NCI-H2227 (cell line): Measurements from ENCODE around the gene RNF41.

ENCODE experiments used
- DNase-seq: peaks from one replicate; lab custom pipeline; 2025; ENCODE audit not compliant: unreplicated experiment; lab: John Stamatoyannopoulos, UW

The RNF41 gene

DNA sequence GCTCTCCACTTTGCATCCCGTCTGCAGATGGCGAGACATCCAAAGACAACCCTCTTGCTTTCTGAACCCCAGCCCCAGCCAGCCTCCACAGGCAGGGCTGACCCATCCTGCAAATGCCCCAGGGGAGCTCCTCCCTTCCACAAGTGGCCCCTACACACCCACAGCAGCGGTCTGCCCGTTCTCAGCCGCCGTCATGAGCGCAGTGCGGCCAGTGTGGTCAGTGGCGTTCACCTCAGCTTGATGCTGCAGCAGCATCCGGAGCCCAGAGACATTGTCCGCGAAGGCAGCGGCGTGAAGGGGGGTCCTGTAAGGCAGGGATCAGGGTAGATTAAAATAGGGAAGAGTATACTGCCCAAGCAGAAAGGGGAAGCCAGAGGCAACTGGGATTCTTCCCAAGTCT lies 22.8 kb upstream of the RNF41 start:
- no peak for DNase-seq

DNA sequence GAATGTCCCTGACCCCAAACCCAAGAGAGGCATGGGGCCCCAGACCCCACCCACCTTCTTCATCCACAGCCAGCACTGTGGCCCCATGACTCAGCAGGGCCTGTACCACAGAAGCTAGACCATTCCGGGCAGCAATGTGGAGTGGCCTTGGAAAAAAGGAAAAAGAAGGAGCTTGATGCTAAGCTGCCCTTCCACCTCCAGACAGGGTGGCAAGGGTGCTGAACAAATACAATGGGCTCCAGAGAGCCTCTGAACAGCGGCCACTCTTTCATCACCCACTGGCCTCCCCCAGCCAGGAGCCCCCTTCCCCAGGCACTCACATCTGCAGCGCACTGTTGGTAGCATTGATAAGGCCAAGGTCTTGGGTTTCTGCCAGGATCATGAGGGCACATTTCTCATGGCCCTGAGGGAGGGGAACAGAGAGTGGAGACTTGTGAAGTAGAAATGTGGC lies 22.0 kb upstream of the RNF41 start:
- no peak for DNase-seq

- DNase-seq = no peak
These were observed 21.3 kb upstream of the RNF41 start for GRCh38 chr12:56242986-56243385.

DNA sequence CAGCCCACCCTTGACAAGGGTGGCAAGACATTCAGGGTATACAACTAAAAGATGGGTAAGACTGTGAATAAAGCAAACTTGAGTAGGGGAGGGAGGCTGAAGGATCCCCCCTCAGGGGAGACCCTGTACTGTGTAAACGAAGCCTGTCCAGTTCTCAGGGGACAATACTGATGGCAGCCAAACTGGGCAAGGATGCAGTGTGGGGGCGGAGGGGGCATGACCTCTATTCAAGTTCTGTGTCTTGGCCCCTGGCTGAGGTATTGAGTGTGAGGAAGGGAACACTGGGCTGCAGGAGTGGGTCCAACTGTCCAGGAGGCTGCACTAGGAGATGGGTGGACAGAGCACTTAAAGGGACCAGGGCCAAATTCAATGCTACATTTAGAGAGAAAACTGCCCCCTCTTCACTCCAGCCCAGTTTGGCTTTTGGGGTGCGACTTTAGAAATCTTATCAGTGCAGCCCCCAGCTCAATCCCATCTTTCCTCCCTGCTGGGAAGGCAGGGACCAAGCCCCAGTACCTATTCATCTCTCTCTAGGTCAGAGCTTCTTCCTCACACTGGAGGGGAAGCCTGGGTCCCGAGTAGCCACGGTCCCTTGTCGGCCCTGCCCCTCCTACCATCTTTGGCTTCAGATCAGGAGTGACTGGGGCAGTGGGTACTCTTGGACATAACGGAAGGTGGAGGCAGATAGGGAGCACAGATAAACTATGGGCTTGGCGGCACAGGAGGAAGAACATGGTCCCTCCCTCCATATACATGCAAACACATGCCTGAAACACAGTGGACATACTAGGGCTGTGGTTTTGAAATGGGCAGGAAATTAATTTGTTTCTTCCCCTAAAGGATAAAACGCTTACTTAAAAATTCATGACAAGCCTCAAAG lies 19.9 kb upstream of the RNF41 start:
- DNase-seq = no peak

DNA sequence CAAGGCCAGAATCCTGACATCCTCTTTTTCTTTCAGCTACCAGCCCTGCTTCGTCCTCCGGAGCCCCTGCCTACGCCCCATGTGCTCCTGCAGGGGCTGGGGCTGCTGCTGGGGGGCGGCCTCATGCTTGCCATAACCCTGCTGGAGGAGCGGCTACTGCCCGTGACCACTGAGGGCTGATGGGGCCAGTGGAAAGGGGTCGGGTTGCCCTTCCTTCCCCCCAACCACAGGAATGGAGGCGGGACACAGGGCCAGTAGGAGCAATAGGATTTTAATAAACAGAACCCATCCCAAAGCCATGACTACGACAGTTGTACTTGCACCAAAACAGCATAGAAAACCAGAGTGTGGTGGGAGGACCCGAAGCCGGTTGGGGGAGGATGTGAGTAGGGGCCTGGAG lies 15.8 kb upstream of the RNF41 start:
- DNase-seq = no peak

DNA sequence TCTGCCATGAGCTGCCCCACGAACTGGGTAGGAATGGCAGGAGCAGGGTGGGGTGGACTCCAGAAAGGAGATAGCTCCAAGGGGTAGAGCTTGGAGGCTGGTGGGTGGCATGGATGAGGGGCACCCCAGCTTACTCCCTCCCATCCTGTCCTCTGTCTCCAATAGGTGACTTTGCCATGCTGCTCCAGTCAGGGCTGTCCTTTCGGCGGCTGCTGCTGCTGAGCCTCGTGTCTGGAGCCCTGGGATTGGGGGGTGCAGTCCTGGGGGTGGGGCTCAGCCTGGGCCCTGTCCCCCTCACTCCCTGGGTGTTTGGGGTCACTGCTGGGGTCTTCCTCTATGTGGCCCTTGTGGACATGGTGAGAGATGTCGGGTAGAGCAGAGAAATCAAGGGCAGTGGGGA lies 15.3 kb upstream of the RNF41 start:
- DNase-seq = no peak

DNA sequence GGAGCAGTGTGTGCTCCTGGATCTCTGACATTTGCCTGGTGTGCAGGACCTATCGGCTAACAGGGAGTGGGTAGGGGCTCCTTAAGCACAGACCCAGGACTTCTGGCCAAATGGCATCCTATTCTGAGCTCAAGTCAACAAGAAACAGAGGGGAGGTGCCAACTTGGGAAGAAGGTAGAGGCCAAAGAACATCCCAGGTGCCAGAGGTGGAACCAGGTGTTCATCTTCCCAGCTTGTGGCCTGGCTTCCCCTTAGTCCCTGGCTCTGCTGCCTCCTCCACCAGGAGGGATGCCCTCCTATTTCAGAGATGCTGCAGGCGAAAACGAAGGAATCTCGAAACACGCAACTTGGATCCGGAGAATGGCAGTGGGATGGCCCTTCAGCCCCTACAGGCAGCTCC lies 14.4 kb upstream of the RNF41 start:
- DNase-seq = no peak

DNA sequence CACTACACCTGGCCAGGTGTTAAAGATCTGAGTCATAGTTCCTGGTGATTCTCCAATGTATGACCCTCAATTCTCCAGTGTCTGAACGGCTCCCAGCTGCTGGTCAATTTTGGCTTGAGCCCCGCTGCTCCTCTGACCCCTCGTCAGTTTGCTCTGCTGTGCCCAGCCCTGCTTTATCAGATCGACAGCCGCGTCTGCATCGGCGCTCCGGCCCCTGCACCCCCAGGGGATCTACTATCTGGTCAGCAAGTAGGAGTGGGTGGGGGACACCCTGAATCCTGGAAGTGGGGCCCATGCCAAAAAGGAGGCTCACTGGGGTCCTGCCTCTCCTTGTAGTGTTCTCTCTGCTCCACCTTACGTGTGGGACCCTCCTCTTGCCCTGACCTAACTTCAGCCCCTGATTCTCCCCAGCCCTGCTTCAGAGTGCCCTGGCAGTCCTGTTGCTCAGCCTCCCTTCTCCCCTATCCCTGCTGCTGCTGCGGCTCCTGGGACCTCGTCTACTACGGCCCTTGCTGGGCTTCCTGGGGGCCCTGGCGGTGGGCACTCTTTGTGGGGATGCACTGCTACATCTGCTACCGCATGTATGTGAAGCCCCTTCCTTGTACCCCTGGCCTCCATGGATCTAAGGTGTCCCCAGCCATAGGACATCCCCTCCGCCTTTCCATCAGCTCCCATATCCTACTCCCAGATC lies 13.2 kb upstream of the RNF41 start:
- DNase-seq = no peak

DNA sequence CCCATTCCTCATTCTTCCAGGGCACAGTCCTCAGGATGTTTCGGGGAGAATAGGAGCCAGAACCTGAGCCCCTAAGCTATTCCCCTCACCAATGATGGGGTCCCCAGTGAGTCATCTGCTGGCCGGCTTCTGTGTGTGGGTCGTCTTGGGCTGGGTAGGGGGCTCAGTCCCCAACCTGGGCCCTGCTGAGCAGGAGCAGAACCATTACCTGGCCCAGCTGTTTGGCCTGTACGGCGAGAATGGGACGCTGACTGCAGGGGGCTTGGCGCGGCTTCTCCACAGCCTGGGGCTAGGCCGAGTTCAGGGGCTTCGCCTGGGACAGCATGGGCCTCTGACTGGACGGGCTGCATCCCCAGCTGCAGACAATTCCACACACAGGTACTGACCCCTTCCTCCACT lies 9.5 kb upstream of the RNF41 start:
- DNase-seq = no peak

DNA sequence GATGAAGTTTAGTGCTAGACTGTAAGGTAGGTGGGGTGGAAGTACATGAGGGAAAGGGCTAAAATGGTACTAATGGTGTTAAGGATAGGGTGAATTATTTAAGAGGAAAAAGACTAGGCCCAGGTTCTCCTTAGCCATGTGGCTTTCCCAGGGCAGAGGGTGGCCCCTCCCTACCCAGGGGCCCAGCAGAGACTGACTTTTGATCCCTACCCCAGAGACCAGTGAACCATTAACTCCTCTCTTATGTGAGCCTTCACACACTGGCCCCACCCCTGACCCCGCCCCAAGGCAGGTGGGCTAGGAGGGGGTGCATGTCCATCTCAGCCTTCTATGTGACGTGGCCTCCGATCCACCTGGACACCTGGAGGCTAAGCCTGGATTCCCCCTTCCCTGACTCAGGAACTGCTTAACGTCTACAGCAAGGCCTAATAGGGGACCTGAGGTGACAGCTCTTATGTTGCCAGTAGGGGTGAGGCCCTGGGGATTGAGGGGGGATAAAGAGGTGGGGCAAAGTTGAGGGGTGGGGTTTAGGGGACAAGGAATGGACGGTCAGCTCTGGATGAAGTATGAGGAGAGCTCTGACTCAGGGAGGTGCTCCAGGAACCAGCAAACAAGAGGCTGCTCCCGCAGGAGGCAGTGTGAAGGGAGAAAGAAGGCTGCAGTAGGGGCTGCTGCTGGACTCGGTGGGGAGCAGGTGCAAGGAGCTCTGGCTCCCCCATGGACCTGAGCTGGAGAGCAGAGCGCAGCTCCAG lies 8.9 kb upstream of the RNF41 start:
- DNase-seq = no peak

DNA sequence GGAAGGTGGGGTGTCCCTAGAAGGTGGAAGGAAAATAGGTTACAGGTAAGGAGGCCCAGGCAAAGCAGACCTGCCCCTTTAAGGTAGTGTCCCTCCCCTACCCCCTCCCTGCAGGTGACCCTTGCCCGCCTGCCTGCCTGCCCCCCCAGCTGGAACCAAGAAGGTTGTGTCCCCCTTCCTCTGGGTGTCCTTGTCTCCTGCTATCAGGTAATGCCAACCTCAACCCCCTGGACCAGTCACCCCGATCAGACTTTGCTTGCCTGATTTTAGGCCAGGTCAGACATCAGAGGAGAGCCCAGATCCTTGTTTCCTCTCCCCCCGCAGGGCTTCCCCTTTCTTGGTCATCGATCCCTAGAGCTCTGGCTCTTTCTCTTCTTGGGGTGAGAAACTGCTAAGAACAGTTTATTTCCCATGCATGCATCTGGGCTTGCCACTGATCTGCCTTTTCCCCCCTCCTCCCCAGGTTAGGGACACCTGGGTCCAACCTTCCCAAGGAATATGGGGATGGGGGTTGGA lies 8.3 kb upstream of the RNF41 start, which contains the start of gene SLC39A5:
Gene SLC39A5, plus strand, starts transcription at position 136 of the 516 bp plus-strand sequence. CDS start 1,224 bp downstream, outside the sequence.
- DNase-seq = no peak

DNA sequence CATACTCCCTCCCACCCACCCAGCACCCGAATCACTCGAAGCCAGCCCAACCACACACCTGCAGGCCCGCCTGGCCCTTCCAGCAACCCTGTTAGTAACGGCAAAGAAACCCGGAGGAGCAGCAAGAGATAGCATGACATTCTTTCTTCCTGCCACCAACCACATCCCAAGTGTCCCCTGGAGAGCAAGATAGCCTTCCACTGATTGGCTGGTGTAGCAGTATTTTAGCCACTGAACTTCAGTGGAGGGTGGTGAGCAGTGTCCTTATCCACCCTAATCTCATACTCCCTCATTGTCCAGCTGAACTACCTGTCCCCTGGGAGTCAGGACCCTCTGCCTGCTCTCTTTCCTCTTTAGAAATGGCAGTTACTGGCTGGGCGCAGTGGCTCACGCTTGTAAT lies 7.4 kb upstream of the RNF41 start:
- no peak for DNase-seq

DNA sequence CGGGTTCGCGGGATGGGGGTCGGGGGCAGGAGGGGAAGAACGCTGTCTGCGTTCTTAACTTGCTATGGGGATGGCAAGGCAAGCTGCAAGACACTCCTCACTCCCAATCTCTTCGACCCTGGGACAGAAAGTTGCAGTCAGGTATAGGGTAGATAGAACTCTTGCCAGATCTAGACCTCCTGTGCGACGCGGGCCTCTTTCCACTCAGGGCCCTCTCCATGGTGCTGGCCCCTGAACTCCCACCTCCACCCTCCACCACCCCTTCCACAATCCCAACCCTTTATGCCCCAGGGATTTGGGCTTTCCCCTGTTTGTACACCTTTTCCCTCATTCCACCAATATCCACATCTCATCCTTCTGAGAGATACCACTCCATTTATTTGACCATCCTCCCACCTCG lies 3.2 kb upstream of the RNF41 start:
- DNase-seq = no peak

DNA sequence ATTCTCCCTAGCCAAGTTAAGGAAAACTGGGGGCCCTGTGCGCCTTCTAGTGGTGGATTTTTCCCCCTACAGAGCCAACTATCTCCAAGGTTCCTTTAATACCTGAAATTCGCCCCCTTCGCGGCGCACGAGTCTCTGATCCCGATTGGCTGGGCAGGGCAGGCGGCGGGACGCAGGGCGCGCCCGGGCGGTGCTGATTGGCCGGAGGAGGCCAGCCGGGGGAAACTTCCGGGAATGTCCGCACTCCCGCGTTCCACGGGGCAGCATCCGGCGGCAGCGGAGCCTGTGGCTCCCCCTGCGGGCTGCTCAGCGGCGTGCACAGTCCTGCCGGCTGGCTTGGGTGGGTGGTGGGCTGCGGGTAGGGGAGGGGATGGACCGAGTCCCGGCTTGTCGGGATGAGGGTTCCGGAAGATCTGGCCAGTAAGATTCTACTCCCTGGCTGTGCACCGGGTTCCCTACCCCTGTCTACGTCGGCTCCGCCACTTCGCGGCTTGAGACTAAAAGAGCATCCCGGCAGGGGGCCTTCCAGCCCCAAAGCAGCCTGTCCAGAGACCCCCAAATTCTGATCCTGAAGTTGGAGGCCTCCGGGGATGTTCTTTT lies 2.5 kb upstream of the RNF41 start, which contains the start of gene NABP2:
Gene NABP2, plus strand, starts transcription at position 241 of the 600 bp plus-strand sequence. CDS start 515 bp downstream, outside the sequence.
- DNase-seq = peak; percentile 96

GRCh38 chr12:56223571-56224101 lies 1.9 kb upstream of the RNF41 start:
- DNase-seq = no peak

GRCh38 chr12:56222531-56222895 lies 791 bp upstream of the RNF41 start:
- no peak for DNase-seq

DNA sequence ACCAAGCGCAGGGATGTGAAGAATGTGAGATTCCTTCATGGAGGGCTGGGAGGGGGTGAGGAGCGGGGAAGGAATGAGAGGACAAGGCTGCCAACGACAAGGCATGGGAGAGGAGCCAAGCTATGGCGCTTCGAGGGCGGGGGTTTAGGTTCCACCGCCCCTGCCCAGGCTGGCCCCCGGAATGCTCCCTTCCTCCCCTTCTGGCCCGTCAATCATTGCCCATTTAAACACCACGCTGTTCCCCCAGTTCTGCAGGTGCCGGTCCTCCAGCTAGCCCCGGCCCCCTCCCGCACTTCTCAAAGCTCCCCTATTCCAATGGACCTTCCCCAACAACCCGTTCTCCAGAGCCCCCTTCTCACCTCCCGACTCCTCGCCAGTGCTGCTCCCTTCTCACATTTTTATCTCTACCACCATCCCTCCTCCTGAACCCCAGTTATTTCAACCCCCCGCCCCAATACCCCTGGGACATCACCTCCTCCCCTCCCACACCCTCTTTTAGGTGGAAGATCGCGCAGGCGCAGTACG lies 428 bp downstream of the RNF41 start:
- DNase-seq = peak; percentile 34

DNA sequence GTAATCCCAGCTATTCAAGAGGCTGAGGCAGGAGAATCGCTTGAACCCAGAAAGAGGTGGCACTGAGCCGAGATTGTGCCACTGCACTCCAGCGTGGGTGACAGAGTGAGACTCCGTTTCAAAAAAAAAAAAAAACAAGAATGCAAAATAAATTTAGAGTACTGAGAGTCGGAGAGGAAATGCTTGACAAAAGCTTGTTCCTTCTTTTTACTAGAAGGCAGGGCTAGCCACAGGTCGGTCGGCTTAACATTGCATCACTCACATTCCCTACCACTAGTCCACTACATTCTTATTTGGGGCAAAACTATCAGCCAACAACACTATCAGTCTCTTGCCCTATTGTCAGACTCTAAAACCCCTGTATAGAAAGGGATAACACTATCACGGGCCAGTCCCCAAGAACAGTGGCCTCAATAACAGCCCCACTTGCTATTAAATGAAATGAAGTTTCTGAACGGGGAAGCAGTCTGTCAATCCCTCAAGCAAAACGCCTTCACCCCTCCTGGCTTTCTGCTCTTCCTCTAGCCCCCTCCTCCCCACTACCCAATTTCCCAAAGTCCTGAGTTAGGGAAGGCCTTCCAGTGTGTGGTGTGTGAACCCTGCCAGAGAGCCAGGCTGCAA lies 1.0 kb downstream of the RNF41 start:
- DNase-seq = no peak

- DNase-seq = no peak
These were observed 1.9 kb downstream of the RNF41 start for GRCh38 chr12:56219840-56220239.

DNA sequence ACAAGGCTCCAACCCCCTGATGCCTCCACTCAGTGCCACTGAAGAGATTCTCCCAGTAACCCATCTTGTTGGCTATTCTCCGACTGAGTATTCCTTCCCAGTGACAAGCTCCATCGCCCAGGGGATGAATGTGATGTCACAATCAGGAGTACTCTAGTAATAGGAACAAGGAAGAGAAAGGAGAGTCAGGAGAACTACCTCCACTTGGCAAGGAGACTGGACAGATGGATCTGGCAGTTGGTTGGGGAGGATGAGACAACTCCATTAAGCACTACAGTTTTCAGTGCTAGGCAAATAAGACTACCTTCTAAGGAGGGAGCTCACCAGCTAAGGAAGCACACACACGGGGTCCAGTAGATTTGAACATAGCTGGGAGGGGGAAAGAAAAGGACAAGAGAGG lies 5.3 kb downstream of the RNF41 start:
- no peak for DNase-seq
